ENCODE measurements around the gene RAB3D.
A peak's percentile ranks its signal among the peaks of the same experiment; 100 is the strongest.
"Not testable (repeated sequence)": the region's sequence is repeated elsewhere in the genome, so short reads cannot be mapped to it uniquely, and the experiment has no call there.

RAB3D gene

GRCh38 chr19:11339254-11340098, at the start of gene RAB3D:
Gene RAB3D, minus strand, starts transcription at chr19:11339657. Its CDS starts 2,258 bp downstream, at chr19:11337399.
- DNase-seq = peak; percentile 95

GRCh38 chr19:11387162-11388034, 47.9 kb upstream of the RAB3D start:
- no peak for DNase-seq

GRCh38 chr19:11384778-11385129, 45.3 kb upstream of the RAB3D start:
- no peak for DNase-seq

- peak; percentile 50 for DNase-seq
These were observed 44.2 kb upstream of the RAB3D start for GRCh38 chr19:11383706-11384048.

GRCh38 chr19:11382898-11383705, 43.6 kb upstream of the RAB3D start:
- DNase-seq = peak; percentile 52

- no peak for DNase-seq
These were observed 41.4 kb upstream of the RAB3D start for GRCh38 chr19:11380653-11381537.

GRCh38 chr19:11379857-11380350, 40.4 kb upstream of the RAB3D start:
- no peak for DNase-seq

GRCh38 chr19:11379269-11379845, 39.9 kb upstream of the RAB3D start:
- not testable (repeated sequence) for DNase-seq

GRCh38 chr19:11378319-11379189, 39.1 kb upstream of the RAB3D start:
- peak; percentile 5 for DNase-seq

GRCh38 chr19:11377756-11378155, 38.3 kb upstream of the RAB3D start:
- DNase-seq = no peak

- no peak for DNase-seq
These were observed 37.8 kb upstream of the RAB3D start for GRCh38 chr19:11377237-11377636.

GRCh38 chr19:11375143-11375948, 35.9 kb upstream of the RAB3D start:
- DNase-seq = peak; percentile 83

GRCh38 chr19:11374433-11375142, 35.1 kb upstream of the RAB3D start, which contains the start of gene SWSAP1:
Gene SWSAP1, plus strand, starts transcription at chr19:11374666. Its CDS starts 15 bp downstream, at chr19:11374681.
- DNase-seq = peak; percentile 100

- DNase-seq = no peak
These were observed 34.5 kb upstream of the RAB3D start for GRCh38 chr19:11373885-11374432.

GRCh38 chr19:11373166-11373884, 33.9 kb upstream of the RAB3D start:
- peak; percentile 91 for DNase-seq

GRCh38 chr19:11370744-11371143, 31.3 kb upstream of the RAB3D start:
- DNase-seq = no peak

- DNase-seq = no peak
These were observed 28.1 kb upstream of the RAB3D start for GRCh38 chr19:11367528-11367927.
